ENCODE measurements around the gene MEAK7. TPM values are rescaled to one million over a fixed set of nuclear protein-coding genes. Genes with fewer than 3 reads are reported as not detected.
A peak's percentile ranks its signal among the peaks of the same experiment; 100 is the strongest.

The MEAK7 gene
- total RNA-seq, 1 donor from 2014 or later = 11.5 TPM

- DNase-seq (ENCODE audit: low spot score) = peak; percentile 43
Measured at GRCh38 chr16:84495506-84495905, 9.0 kb downstream of the MEAK7 start.

- peak; percentile 20 for DNase-seq (ENCODE audit: low spot score)
Measured at GRCh38 chr16:84489131-84489530, 15.3 kb downstream of the MEAK7 start.

GRCh38 chr16:84487358-84487757 is 17.1 kb downstream of the MEAK7 start:
- DNase-seq (ENCODE audit: low spot score) = peak; percentile 28

- peak; percentile 76 for DNase-seq (ENCODE audit: low spot score)
Measured at GRCh38 chr16:84486551-84487235, 17.8 kb downstream of the MEAK7 start.

GRCh38 chr16:84486126-84486525 is 18.3 kb downstream of the MEAK7 start:
- peak; percentile 57 for DNase-seq (ENCODE audit: low spot score)

GRCh38 chr16:84485255-84486010 is 19.0 kb downstream of the MEAK7 start:
- peak; percentile 57 for DNase-seq (ENCODE audit: low spot score)

- peak; percentile 55 for DNase-seq (ENCODE audit: low spot score)
Measured at GRCh38 chr16:84484579-84485254, 19.7 kb downstream of the MEAK7 start.

- peak; percentile 72 for DNase-seq (ENCODE audit: low spot score)
Measured at GRCh38 chr16:84483882-84484565, 20.4 kb downstream of the MEAK7 start.

- peak; percentile 87 for DNase-seq (ENCODE audit: low spot score)
Measured at GRCh38 chr16:84482951-84483881, 21.2 kb downstream of the MEAK7 start.

- DNase-seq (ENCODE audit: low spot score) = peak; percentile 86
Measured at GRCh38 chr16:84482001-84482891, 22.2 kb downstream of the MEAK7 start.

- DNase-seq (ENCODE audit: low spot score) = peak; percentile 84
Measured at GRCh38 chr16:84481051-84481735, 23.3 kb downstream of the MEAK7 start.

- peak; percentile 53 for DNase-seq (ENCODE audit: low spot score)
Measured at GRCh38 chr16:84479716-84480450, 24.6 kb downstream of the MEAK7 start.

- peak; percentile 80 for DNase-seq (ENCODE audit: low spot score)
Measured at GRCh38 chr16:84478172-84478947, 26.1 kb downstream of the MEAK7 start.

- peak; percentile 57 for DNase-seq (ENCODE audit: low spot score)
Measured at GRCh38 chr16:84477661-84478060, 26.8 kb downstream of the MEAK7 start.

- peak; percentile 37 for DNase-seq (ENCODE audit: low spot score)
Measured at GRCh38 chr16:84476401-84476800, 28.1 kb downstream of the MEAK7 start.

- peak; percentile 55 for DNase-seq (ENCODE audit: low spot score)
Measured at GRCh38 chr16:84475643-84476240, 28.7 kb downstream of the MEAK7 start.

- DNase-seq (ENCODE audit: low spot score) = peak; percentile 57
Measured at GRCh38 chr16:84471966-84472365, 32.5 kb downstream of the MEAK7 start.

All from mesenteric fat pad (tissue), 1 donor.